GM10266 (cell line): ENCODE data around the gene TMEM92.
A peak's percentile ranks its signal among the peaks of the same experiment; 100 is the strongest.

ENCODE experiments used
- DNase-seq: peaks from one replicate; pipeline ENCODE4 v3.0.0; 2012; ENCODE audit errors: extremely low spot score
- CTCF ChIP-seq: IDR thresholded peaks from 2 replicates; pipeline ENCODE4 v1.5.1; 2012; ENCODE audit warnings: mild to moderate bottlenecking, low read depth; ENCODE audit not compliant: control insufficient read depth, insufficient read depth; ENCODE audit errors: missing control alignments

Gene TMEM92

GRCh38 chr17:50258647-50259476, 15.4 kb upstream of the TMEM92 start:
- TF ChIP-seq CTCF = no peak
- no peak for DNase-seq

GRCh38 chr17:50259477-50260324, 14.6 kb upstream of the TMEM92 start:
- TF ChIP-seq CTCF = no peak
- no peak for DNase-seq

GRCh38 chr17:50260501-50260911, 13.8 kb upstream of the TMEM92 start:
- DNase-seq = peak; percentile 3
- no peak for TF ChIP-seq CTCF

GRCh38 chr17:50261051-50261915, 13.0 kb upstream of the TMEM92 start:
- no peak for TF ChIP-seq CTCF

GRCh38 chr17:50262001-50262794, 12.1 kb upstream of the TMEM92 start:
- no peak for TF ChIP-seq CTCF
- DNase-seq = peak; percentile 3

More at GRCh38 chr17:50261051-50261915, 13.0 kb upstream of the TMEM92 start:
- DNase-seq = peak; percentile 2

GRCh38 chr17:50263331-50264262, 10.7 kb upstream of the TMEM92 start:
- peak; percentile 6 for DNase-seq
- TF ChIP-seq CTCF = no peak
